ENCODE measurements around the gene UBASH3A.
A peak's percentile ranks its signal among the peaks of the same experiment; 100 is the strongest.

UBASH3A gene

GRCh38 chr21:42414066-42414465 is 10.4 kb downstream of the UBASH3A start:
- Histone ChIP-seq H3K27ac (no peak overlapping the region), H4K20me1 (peaks cover 0 to 16% (median 0%) of the 10 kb centered on the region in 11 experiments; a peak in 2 of 22 replicates), H3K4me1 (peaks cover 12 to 43% (median 25%) of the 10 kb centered on the region in 10 experiments; a peak in 19 of 20 replicates), H3K9ac (no peak overlapping the region), H3K27me3 (peaks cover 0 to 17% (median 8%) of the 10 kb centered on the region in 11 experiments; a peak in 10 of 22 replicates), H3K4me2 (no peak overlapping the region), H3K9me3 (replicated peaks in 1 of 11) (peaks cover 0 to 5% (median 2%) of the 10 kb centered on the region in 11 experiments; a peak in 6 of 22 replicates), H3K36me3 (no peaks in the 10 kb centered on the region), H3K4me3 (no peak overlapping the region)
- no peak for TF ChIP-seq Cebpa-rat (IDR thresholded peaks at IDR 0.05)

GRCh38 chr21:42414553-42414927 is 10.8 kb downstream of the UBASH3A start:
- Histone ChIP-seq H4K20me1 (peaks cover 0 to 16% (median 0%) of the 10 kb centered on the region in 11 experiments; a peak in 2 of 22 replicates), H3K4me2 (peak overlapping the region in 7 of 11 experiments; percentile 16 to 60 (median 45); a peak in 7 of 22 replicates), H3K36me3 (no peaks in the 10 kb centered on the region), H3K4me3 (no peak overlapping the region), H3K9ac (no peak overlapping the region), H3K4me1 (peaks cover 12 to 43% (median 25%) of the 10 kb centered on the region in 10 experiments; a peak in 19 of 20 replicates), H3K27ac (no peak overlapping the region), H3K9me3 (replicated peaks in 1 of 11) (peaks cover 0 to 9% (median 6%) of the 10 kb centered on the region in 11 experiments; a peak in 16 of 22 replicates), H3K27me3 (peaks cover 0 to 17% (median 8%) of the 10 kb centered on the region in 11 experiments; a peak in 10 of 22 replicates)
- no peak for TF ChIP-seq Cebpa-rat (IDR thresholded peaks at IDR 0.05)

- Histone ChIP-seq H3K4me3 (no peak overlapping the region), H3K27ac (no peak overlapping the region), H3K27me3 (peaks cover 0 to 17% (median 8%) of the 10 kb centered on the region in 11 experiments; a peak in 10 of 22 replicates), H3K9me3 (replicated peaks in 1 of 11) (peaks cover 6 to 15% (median 12%) of the 10 kb centered on the region in 11 experiments; a peak in 20 of 22 replicates), H3K4me1 (peaks cover 12 to 43% (median 25%) of the 10 kb centered on the region in 10 experiments; a peak in 19 of 20 replicates), H3K4me2 (peak overlapping the region; percentile 16 to 61 (median 45); a peak in 20 of 22 replicates), H4K20me1 (peaks cover 0 to 16% (median 0%) of the 10 kb centered on the region in 11 experiments; a peak in 2 of 22 replicates), H3K36me3 (no peaks in the 10 kb centered on the region), H3K9ac (no peak overlapping the region)
- no peak for TF ChIP-seq Cebpa-rat (IDR thresholded peaks at IDR 0.05)
Observed at GRCh38 chr21:42414928-42415769, 11.4 kb downstream of the UBASH3A start.

GRCh38 chr21:42417533-42417932 is 13.8 kb downstream of the UBASH3A start:
- no peak overlapping the region for H3K9ac ChIP-seq
- peaks cover 12 to 49% (median 17%) of the 10 kb centered on the region in 10 experiments; a peak in 18 of 20 replicates for H3K4me1 ChIP-seq
- H3K4me2 ChIP-seq: no peak overlapping the region
- H3K4me3 ChIP-seq: no peak overlapping the region
- peaks cover 0 to 7% (median 0%) of the 10 kb centered on the region in 11 experiments; a peak in 1 of 22 replicates for H4K20me1 ChIP-seq
- no peaks in the 10 kb centered on the region; a peak in 1 of 22 replicates for H3K36me3 ChIP-seq
- H3K27ac ChIP-seq: no peak overlapping the region
- peaks cover 0 to 8% (median 0%) of the 10 kb centered on the region in 11 experiments; a peak in 7 of 22 replicates for H3K27me3 ChIP-seq
- TF ChIP-seq Cebpa-rat (IDR thresholded peaks at IDR 0.05): no peak
- H3K9me3 ChIP-seq (replicated peaks in 1 of 11): peaks cover 18 to 34% (median 30%) of the 10 kb centered on the region in 11 experiments

GRCh38 chr21:42418886-42419285 is 15.2 kb downstream of the UBASH3A start:
- Histone ChIP-seq H3K9ac (no peak overlapping the region), H3K9me3 (replicated peaks in 1 of 11) (peaks cover 18 to 34% (median 30%) of the 10 kb centered on the region in 11 experiments), H3K27ac (no peak overlapping the region), H3K36me3 (no peaks in the 10 kb centered on the region; a peak in 1 of 22 replicates), H3K4me1 (peaks cover 20 to 60% (median 28%) of the 10 kb centered on the region in 10 experiments), H3K4me2 (no peak overlapping the region), H3K4me3 (no peak overlapping the region), H4K20me1 (no peaks in the 10 kb centered on the region), H3K27me3 (peaks cover 0 to 9% (median 0%) of the 10 kb centered on the region in 11 experiments; a peak in 5 of 22 replicates)
- TF ChIP-seq Cebpa-rat (IDR thresholded peaks at IDR 0.05): no peak

- no peak overlapping the region for H3K9ac ChIP-seq
- TF ChIP-seq Cebpa-rat (IDR thresholded peaks at IDR 0.05): no peak
- peaks cover 0 to 3% (median 0%) of the 10 kb centered on the region in 11 experiments; a peak in 3 of 22 replicates for H4K20me1 ChIP-seq
- H3K27ac ChIP-seq: no peak overlapping the region
- H3K4me3 ChIP-seq: no peak overlapping the region
- peaks cover 18 to 34% (median 30%) of the 10 kb centered on the region in 11 experiments for H3K9me3 ChIP-seq (replicated peaks in 1 of 11)
- peaks cover 0 to 9% (median 0%) of the 10 kb centered on the region in 11 experiments; a peak in 5 of 22 replicates for H3K27me3 ChIP-seq
- H3K4me2 ChIP-seq: no peak overlapping the region
- H3K4me1 ChIP-seq: peaks cover 24 to 66% (median 36%) of the 10 kb centered on the region in 10 experiments
- no peaks in the 10 kb centered on the region; a peak in 1 of 22 replicates for H3K36me3 ChIP-seq
Observed at GRCh38 chr21:42419845-42420244, 16.1 kb downstream of the UBASH3A start.

GRCh38 chr21:42421018-42421793 is 17.5 kb downstream of the UBASH3A start:
- H3K4me1 ChIP-seq: peaks cover 30 to 66% (median 38%) of the 10 kb centered on the region in 10 experiments

GRCh38 chr21:42423197-42423675 is 19.5 kb downstream of the UBASH3A start:
- Histone ChIP-seq H3K9ac (no peak overlapping the region), H3K27me3 (peaks cover 0 to 28% (median 4%) of the 10 kb centered on the region in 11 experiments; a peak in 9 of 22 replicates), H4K20me1 (peaks cover 0 to 13% (median 0%) of the 10 kb centered on the region in 11 experiments; a peak in 8 of 22 replicates), H3K4me2 (peak overlapping the region; percentile 11 to 98 (median 86); a peak in 19 of 22 replicates), H3K27ac (no peak overlapping the region), H3K4me3 (no peak overlapping the region), H3K4me1 (peaks cover 30 to 71% (median 55%) of the 10 kb centered on the region in 10 experiments), H3K36me3 (no peaks in the 10 kb centered on the region; a peak in 1 of 22 replicates), H3K9me3 (replicated peaks in 1 of 11) (peaks cover 18 to 34% (median 30%) of the 10 kb centered on the region in 11 experiments)
- no peak for TF ChIP-seq Cebpa-rat (IDR thresholded peaks at IDR 0.05)

More at GRCh38 chr21:42421018-42421793, 17.5 kb downstream of the UBASH3A start:
- no peak overlapping the region for H3K27ac ChIP-seq
- H3K4me2 ChIP-seq: peak overlapping the region in 6 of 11 experiments; percentile 0 to 46 (median 12); a peak in 8 of 22 replicates
- TF ChIP-seq Cebpa-rat (IDR thresholded peaks at IDR 0.05): no peak
- H3K9ac ChIP-seq: no peak overlapping the region
- peaks cover 18 to 34% (median 30%) of the 10 kb centered on the region in 11 experiments for H3K9me3 ChIP-seq (replicated peaks in 1 of 11)
- peaks cover 0 to 9% (median 0%) of the 10 kb centered on the region in 11 experiments; a peak in 5 of 22 replicates for H3K27me3 ChIP-seq
- H3K36me3 ChIP-seq: no peaks in the 10 kb centered on the region; a peak in 1 of 22 replicates
- H4K20me1 ChIP-seq: peaks cover 0 to 13% (median 0%) of the 10 kb centered on the region in 11 experiments; a peak in 8 of 22 replicates
- H3K4me3 ChIP-seq: no peak overlapping the region
